GM21447 (cell line): ENCODE measurements around the gene ZNF747.

Experiments used
- ATAC-seq: cut with Tn5 transposase; IDR thresholded peaks from one replicate; pipeline ENCODE4 v1.9.1; 2021; ENCODE audit not compliant: unreplicated experiment

Gene ZNF747

GRCh38 chr16:30534368-30535105 is at the start of gene ZNF747:
ZNF747 (minus strand) TSS chr16:30534858; CDS start chr16:30534679, 179 bp downstream.
- ATAC-seq: peak; percentile 55

- no peak for ATAC-seq
Measured at GRCh38 chr16:30582611-30583340, 48.1 kb upstream of the ZNF747 start.

GRCh38 chr16:30581457-30581856 is 46.8 kb upstream of the ZNF747 start:
- ATAC-seq: no peak

GRCh38 chr16:30574678-30575077 is 40.0 kb upstream of the ZNF747 start:
- no peak for ATAC-seq

GRCh38 chr16:30571445-30572322 is 37.0 kb upstream of the ZNF747 start, which contains the start of gene ZNF688:
ZNF688 (minus strand) TSS chr16:30571714; CDS start chr16:30571629, 85 bp downstream.
- ATAC-seq: peak; percentile 70

GRCh38 chr16:30570636-30571444 is 36.2 kb upstream of the ZNF747 start:
- ATAC-seq: peak; percentile 2

- no peak for ATAC-seq
Measured at GRCh38 chr16:30569746-30570635, 35.3 kb upstream of the ZNF747 start.

GRCh38 chr16:30569281-30569680 is 34.6 kb upstream of the ZNF747 start:
- no peak for ATAC-seq

- ATAC-seq: no peak
Measured at GRCh38 chr16:30567991-30568638, 33.5 kb upstream of the ZNF747 start.

- no peak for ATAC-seq
Measured at GRCh38 chr16:30567160-30567990, 32.7 kb upstream of the ZNF747 start.

- ATAC-seq: no peak
Measured at GRCh38 chr16:30566531-30566930, 31.9 kb upstream of the ZNF747 start.

GRCh38 chr16:30565984-30566383 is 31.3 kb upstream of the ZNF747 start:
- ATAC-seq: no peak

GRCh38 chr16:30565526-30565925 is 30.9 kb upstream of the ZNF747 start:
- ATAC-seq: no peak

- no peak for ATAC-seq
Measured at GRCh38 chr16:30562021-30562420, 27.4 kb upstream of the ZNF747 start.

- no peak for ATAC-seq
Measured at GRCh38 chr16:30561089-30561816, 26.6 kb upstream of the ZNF747 start.

- no peak for ATAC-seq
Measured at GRCh38 chr16:30559690-30560089, 25.0 kb upstream of the ZNF747 start.

GRCh38 chr16:30558789-30559377 is 24.2 kb upstream of the ZNF747 start:
- no peak for ATAC-seq
